ENCODE results near the gene CREB5.

DNA sequence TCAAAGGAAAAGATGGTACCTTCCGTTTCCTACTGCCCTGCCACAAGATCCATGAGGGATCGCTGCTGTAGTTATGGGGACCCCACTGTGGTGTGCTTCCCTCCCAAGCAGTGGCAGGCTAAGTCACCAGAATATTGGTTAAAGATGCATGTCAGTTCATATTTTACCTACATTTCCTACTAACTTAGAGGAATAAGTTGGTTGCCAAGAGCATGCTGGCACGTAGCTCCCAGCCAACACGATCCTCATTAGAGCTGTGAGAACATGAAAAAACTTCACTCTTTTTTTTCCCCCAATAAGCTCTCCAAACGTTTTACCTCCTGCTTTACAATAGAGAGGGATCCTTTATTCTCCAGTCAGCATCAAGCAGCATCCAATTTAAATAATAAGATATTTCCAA, 342.1 kb downstream of the CREB5 start:
- TF ChIP-seq CTCF (IDR thresholded peaks at IDR 0.05; ENCODE audit: control extremely low read depth in 1 of 3, insufficient read depth in 1 of 3, low read depth in 1 of 3, low read length in 3 of 3) (no peak), KDM1A (IDR thresholded peaks at IDR 0.05; ENCODE audit: borderline replicate concordance, low read length) (no peak), SIX5 (IDR thresholded peaks at IDR 0.05; ENCODE audit: low read depth, low read length) (no peak), TAF1 (IDR thresholded peaks at IDR 0.05; ENCODE audit: low read depth, low read length) (no peak), BRCA1 (IDR thresholded peaks at IDR 0.05; ENCODE audit: low read depth, low read length) (no peak), YY1 (IDR thresholded peaks at IDR 0.05; ENCODE audit: low read depth, low read length) (no peak), BACH1 (IDR thresholded peaks at IDR 0.05; ENCODE audit: low read length) (no peak), POLR2A (IDR thresholded peaks at IDR 0.05; ENCODE audit: control extremely low read depth in 1 of 2, low read depth in 2 of 2, low read length in 2 of 2) (no peak), ZNF274 (IDR thresholded peaks at IDR 0.05; ENCODE audit: borderline replicate concordance, extremely low read depth, low read length) (no peak), JUN (IDR thresholded peaks at IDR 0.05; ENCODE audit: low read depth, low read length) (no peak), CEBPB (IDR thresholded peaks at IDR 0.05; ENCODE audit: low read depth, low read length) (no peak)
